Suprapubic skin (tissue), 4 donors: Measurements from ENCODE around the gene RERE.

ENCODE experiments used
- CTCF ChIP-seq, 2 donors: fragments of 200-600 bp in 1 of 2; fragments of 450-650 bp in 1 of 2; sonication (generic) in 1 of 2; IDR thresholded peaks; one replicate each; pipeline ENCODE4 v1.5.1; 2016 to 2019; ENCODE audit warnings: antibody characterized with exemption in 2 of 2, mild to moderate bottlenecking in 1 of 2, moderate library complexity in 1 of 2
- POLR2A ChIP-seq, 2 donors: fragments of 450-650 bp; IDR thresholded peaks; one replicate each; pipeline ENCODE4 v1.6.1; 2017; ENCODE audit warnings: antibody characterized with exemption in 2 of 2, mild to moderate bottlenecking in 2 of 2, moderate library complexity in 2 of 2
- POLR2AphosphoS5 ChIP-seq, 3 donors: sonication (generic); formaldehyde crosslinking; IDR thresholded peaks; one replicate each; pipeline ENCODE4 v1.6.1; 2017; ENCODE audit warnings: antibody characterized with exemption in 3 of 3

GRCh38 chr1:8739377-8739776, 78.1 kb downstream of the RERE start:
- TF ChIP-seq POLR2A (IDR thresholded peaks at IDR 0.05) = no peak
- no peak for TF ChIP-seq POLR2AphosphoS5 (IDR thresholded peaks at IDR 0.05)
- TF ChIP-seq CTCF (IDR thresholded peaks at IDR 0.05) = no peak
